H1 (cell line): ENCODE results near the gene TRIM41.

ENCODE experiments used
- EP300 ChIP-seq, 2 experiments: IDR thresholded peaks; 1 replicate in 1 of 2; 2 replicates in 1 of 2; pipeline ENCODE4 v1.6.1; 2011 to 2012; ENCODE audit warnings: low read depth in 2 of 2, low read length in 2 of 2, mild to moderate bottlenecking in 2 of 2, borderline replicate concordance in 1 of 2, inconsistent platforms in 1 of 2, moderate library complexity in 1 of 2
- EZH2 ChIP-seq: fragments of 200-600 bp; sonication (generic); IDR thresholded peaks from 2 replicates; pipeline ENCODE4 v1.7.1; 2012; ENCODE audit warnings: low read depth, mild to moderate bottlenecking, moderate library complexity, low read length, inconsistent platforms; ENCODE audit not compliant: severe bottlenecking
- POLR2AphosphoS5 ChIP-seq: IDR thresholded peaks from 2 replicates; pipeline ENCODE4 v1.6.1; 2011; ENCODE audit warnings: low read depth, low read length
- RAD21 ChIP-seq, 2 experiments: IDR thresholded peaks in 1 of 2; conservative IDR thresholded peaks in 1 of 2; 2 replicates each; pipeline ENCODE4 v1.6.1; 2011; ENCODE audit warnings: low read depth in 2 of 2, low read length in 2 of 2, improper control_type of control experiment in 1 of 2, inconsistent platforms in 1 of 2, mild to moderate bottlenecking in 1 of 2, moderate library complexity in 1 of 2
- SAP30 ChIP-seq: fragments of 300-600 bp; sonication (generic); IDR thresholded peaks from 2 replicates; pipeline ENCODE4 v1.7.1; 2012; ENCODE audit warnings: low read length, moderate library complexity, mild to moderate bottlenecking, inconsistent platforms; ENCODE audit not compliant: insufficient read depth, insufficient replicate concordance
- YY1 ChIP-seq: IDR thresholded peaks from 2 replicates; pipeline ENCODE4 v1.6.1; 2011; ENCODE audit warnings: low read depth, mild to moderate bottlenecking, low read length
- TF ChIP-seq, protein P1 (sequence below), 3 experiments: IDR thresholded peaks; 1 replicate in 2 of 3; 2 replicates in 1 of 3; pipeline versions ENCODE4 v1.5.1 to v1.6.1; 2011; ENCODE audit warnings: low read length in 3 of 3, mild to moderate bottlenecking in 3 of 3, inconsistent platforms in 2 of 3, low read depth in 1 of 3, moderate library complexity in 1 of 3; ENCODE audit not compliant: insufficient read depth in 1 of 3; ENCODE audit errors: control extremely low read depth in 1 of 3
- TF ChIP-seq, protein P2 (sequence below): IDR thresholded peaks from 2 replicates; pipeline ENCODE4 v1.6.1; 2011; ENCODE audit warnings: low read depth, mild to moderate bottlenecking, low read length; ENCODE audit not compliant: insufficient read depth

DNA sequence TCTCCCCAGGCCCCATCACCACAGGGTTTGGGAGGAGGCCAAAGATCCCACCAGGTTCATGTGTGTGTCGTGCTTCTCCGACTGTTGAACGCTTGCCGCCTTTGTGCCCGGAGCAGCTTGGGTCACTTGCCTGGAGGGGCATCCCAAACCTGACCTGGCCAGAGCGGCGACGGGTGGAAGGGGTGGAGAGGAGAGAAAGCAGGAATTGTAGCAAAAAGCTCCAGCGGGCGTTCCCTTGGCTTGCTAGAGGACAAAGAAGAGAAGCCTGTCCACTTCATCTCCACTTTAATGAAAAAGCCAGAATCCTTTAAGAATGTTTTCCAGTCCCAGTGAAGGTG is 2.9 kb upstream of the TRIM41 start:
- TF ChIP-seq, protein P1, sequence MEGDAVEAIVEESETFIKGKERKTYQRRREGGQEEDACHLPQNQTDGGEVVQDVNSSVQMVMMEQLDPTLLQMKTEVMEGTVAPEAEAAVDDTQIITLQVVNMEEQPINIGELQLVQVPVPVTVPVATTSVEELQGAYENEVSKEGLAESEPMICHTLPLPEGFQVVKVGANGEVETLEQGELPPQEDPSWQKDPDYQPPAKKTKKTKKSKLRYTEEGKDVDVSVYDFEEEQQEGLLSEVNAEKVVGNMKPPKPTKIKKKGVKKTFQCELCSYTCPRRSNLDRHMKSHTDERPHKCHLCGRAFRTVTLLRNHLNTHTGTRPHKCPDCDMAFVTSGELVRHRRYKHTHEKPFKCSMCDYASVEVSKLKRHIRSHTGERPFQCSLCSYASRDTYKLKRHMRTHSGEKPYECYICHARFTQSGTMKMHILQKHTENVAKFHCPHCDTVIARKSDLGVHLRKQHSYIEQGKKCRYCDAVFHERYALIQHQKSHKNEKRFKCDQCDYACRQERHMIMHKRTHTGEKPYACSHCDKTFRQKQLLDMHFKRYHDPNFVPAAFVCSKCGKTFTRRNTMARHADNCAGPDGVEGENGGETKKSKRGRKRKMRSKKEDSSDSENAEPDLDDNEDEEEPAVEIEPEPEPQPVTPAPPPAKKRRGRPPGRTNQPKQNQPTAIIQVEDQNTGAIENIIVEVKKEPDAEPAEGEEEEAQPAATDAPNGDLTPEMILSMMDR (IDR thresholded peaks at IDR 0.05; ENCODE audit: control extremely low read depth in 1 of 3, insufficient read depth in 1 of 3, low read depth in 1 of 3, low read length in 3 of 3), result no peak
- TF ChIP-seq EZH2 (no peak), RAD21 (IDR thresholded peaks at IDR 0.05 in 1 of 2, conservative IDR thresholded peaks at IDR 0.05 in 1 of 2; ENCODE audit: low read depth in 2 of 2, low read length in 2 of 2) (no peak), EP300 (IDR thresholded peaks at IDR 0.05; ENCODE audit: borderline replicate concordance in 1 of 2, low read depth in 2 of 2, low read length in 2 of 2) (no peak), SAP30 (no peak), POLR2AphosphoS5 (no peak), YY1 (no peak)
- TF ChIP-seq, protein P2, sequence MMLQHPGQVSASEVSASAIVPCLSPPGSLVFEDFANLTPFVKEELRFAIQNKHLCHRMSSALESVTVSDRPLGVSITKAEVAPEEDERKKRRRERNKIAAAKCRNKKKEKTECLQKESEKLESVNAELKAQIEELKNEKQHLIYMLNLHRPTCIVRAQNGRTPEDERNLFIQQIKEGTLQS, result no peak
